HL-60 (cell line): ENCODE results near the gene KNSTRN.

ENCODE experiments used
- DNase-seq, 2 experiments: peaks; one replicate each; pipeline ENCODE4 v3.0.0-alpha.2; 2010 to 2020; ENCODE audit warnings: low read depth in 1 of 2, low spot score in 1 of 2
- H3K27ac ChIP-seq: fragments of 250-450 bp; sonication (Bioruptor Pico); replicated peaks from 2 replicates; pipeline ENCODE4 v1.5.1; 2020; ENCODE audit warnings: mild to moderate bottlenecking, moderate library complexity
- H3K27me3 ChIP-seq: fragments of 250-450 bp; sonication (Bioruptor Pico); 2 replicates; pipeline ENCODE4 v1.5.1; 2021; ENCODE audit warnings: mild to moderate bottlenecking, moderate library complexity; ENCODE audit not compliant: insufficient read depth, poor library complexity, severe bottlenecking
- H3K4me3 ChIP-seq: replicated peaks from 2 replicates; pipeline ENCODE4 v1.5.1; 2011; ENCODE audit warnings: mild to moderate bottlenecking, control low read depth, low read length; ENCODE audit not compliant: insufficient read depth
- CTCF ChIP-seq: IDR thresholded peaks from one replicate; pipeline ENCODE4 v1.5.1; 2011; ENCODE audit warnings: low read length, control low read depth, inconsistent platforms; ENCODE audit not compliant: insufficient read depth
- GABPA ChIP-seq: IDR thresholded peaks from 2 replicates; pipeline ENCODE4 v1.6.1; 2012; ENCODE audit warnings: low read depth
- POLR2AphosphoS5 ChIP-seq: IDR thresholded peaks from 2 replicates; pipeline ENCODE4 v1.6.1; 2012; ENCODE audit warnings: low read depth
- REST ChIP-seq: IDR thresholded peaks from 2 replicates; pipeline ENCODE4 v1.6.1; 2012; ENCODE audit warnings: low read depth; ENCODE audit not compliant: insufficient replicate concordance
- SPI1 ChIP-seq: IDR thresholded peaks from 2 replicates; pipeline ENCODE4 v1.6.1; 2012; ENCODE audit warnings: low read depth, mild to moderate bottlenecking, borderline replicate concordance

The KNSTRN gene

GRCh38 chr15:40340038-40340739 lies 42.3 kb upstream of the KNSTRN start:
- no peak overlapping the region for H3K4me3 ChIP-seq
- no peak for DNase-seq
- TF ChIP-seq CTCF (no peak), GABPA (no peak), SPI1 (peak; percentile 45; the same call in 1 of the 2 replicates)
- peak overlapping the region; percentile 33 for H3K27ac ChIP-seq
- no peaks in the 10 kb centered on the region for H3K27me3 ChIP-seq

- H3K4me3 ChIP-seq: no peak within 1 kb of the TSS
- peak in 1 of 2 experiments; percentile 82 for DNase-seq
Observed at GRCh38 chr15:40340740-40341400, 41.7 kb upstream of the KNSTRN start, which contains the start of gene CCDC9B. Gene CCDC9B, minus strand, starts transcription at chr15:40340939. Its CDS starts 120 bp downstream, at chr15:40340819.

GRCh38 chr15:40342416-40343320 lies 39.9 kb upstream of the KNSTRN start:
- no peaks in the 10 kb centered on the region for H3K27me3 ChIP-seq
- H3K4me3 ChIP-seq: no peak overlapping the region
- TF ChIP-seq POLR2AphosphoS5 (no peak), CTCF (no peak), SPI1 (no peak), REST (no peak), GABPA (no peak)
- H3K27ac ChIP-seq: no peak overlapping the region
- DNase-seq: no peak

More at GRCh38 chr15:40340740-40341400, 41.7 kb upstream of the KNSTRN start, which contains the start of gene CCDC9B:
- peak within 1 kb of the TSS; percentile 33 for H3K27ac ChIP-seq
- TF ChIP-seq CTCF: no peak
- peak; percentile 41; the same call in 1 of the 2 replicates for TF ChIP-seq POLR2AphosphoS5
- H3K27me3 ChIP-seq: no peaks in the 10 kb centered on the region

- DNase-seq: no peak
- Histone ChIP-seq H3K27me3 (no peaks in the 10 kb centered on the region), H3K27ac (no peak overlapping the region), H3K4me3 (no peak overlapping the region)
- no peak for TF ChIP-seq SPI1
- no peak for TF ChIP-seq POLR2AphosphoS5
- TF ChIP-seq REST: no peak
- no peak for TF ChIP-seq GABPA
- no peak for TF ChIP-seq CTCF
Observed at GRCh38 chr15:40343512-40343911, 39.0 kb upstream of the KNSTRN start.
